ENCODE measurements around the gene SLC6A17. TPM values are rescaled to one million over a fixed set of nuclear protein-coding genes. Genes with fewer than 3 reads are reported as not detected.
A peak's percentile ranks its signal among the peaks of the same experiment; 100 is the strongest.

Gene SLC6A17
- total and polyA plus RNA-seq, 2 donors: under 0.01 to 0.30 TPM

DNA sequence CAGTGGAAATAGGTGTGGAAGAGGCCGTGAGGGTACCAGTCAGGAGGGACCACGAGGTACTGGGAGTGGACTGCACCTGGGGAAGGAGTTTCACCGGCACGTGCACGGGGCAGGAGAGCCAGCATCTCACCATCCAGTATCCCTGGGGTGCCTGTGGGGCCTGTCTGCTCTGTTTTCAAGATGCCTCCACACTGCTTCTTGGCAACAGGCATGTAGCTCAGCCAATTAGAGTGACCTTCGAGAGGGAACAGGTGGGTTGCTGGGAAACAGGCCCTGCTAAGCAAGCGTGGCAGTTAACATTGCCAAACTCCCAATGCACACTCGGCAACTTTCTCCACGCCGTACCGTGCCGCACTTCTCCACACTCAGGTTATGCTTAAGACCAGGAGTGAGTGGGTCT lies 77.5 kb downstream of the SLC6A17 start:
- DNase-seq (ENCODE audit: low read depth in 6 of 9, low spot score in 9 of 9): no peak
- Histone ChIP-seq H3K27ac (ENCODE audit: low read depth in 1 of 2, low read length in 1 of 2) (no peak overlapping the region), H3K27me3 (ENCODE audit: control insufficient read depth in 2 of 2, insufficient read depth in 1 of 2, low read length in 1 of 2) (no peaks in the 10 kb centered on the region), H3K9me3 (ENCODE audit: control insufficient read depth in 2 of 2, insufficient read depth in 1 of 2, low read length in 1 of 2) (no peaks in the 10 kb centered on the region), H3K36me3 (ENCODE audit: control insufficient read depth in 2 of 2, insufficient read depth in 2 of 2, low read length in 1 of 2) (peaks cover 0 to 3% of the 10 kb centered on the region in 2 donors), H3K4me3 (ENCODE audit: low read length in 2 of 2) (no peak overlapping the region), H3K4me1 (ENCODE audit: control insufficient read depth in 2 of 2, insufficient read depth in 2 of 2, low read length in 2 of 2) (no peaks in the 10 kb centered on the region)
- WGBS: 93% methylated on average over 12 of the region's 12 CpGs

DNA sequence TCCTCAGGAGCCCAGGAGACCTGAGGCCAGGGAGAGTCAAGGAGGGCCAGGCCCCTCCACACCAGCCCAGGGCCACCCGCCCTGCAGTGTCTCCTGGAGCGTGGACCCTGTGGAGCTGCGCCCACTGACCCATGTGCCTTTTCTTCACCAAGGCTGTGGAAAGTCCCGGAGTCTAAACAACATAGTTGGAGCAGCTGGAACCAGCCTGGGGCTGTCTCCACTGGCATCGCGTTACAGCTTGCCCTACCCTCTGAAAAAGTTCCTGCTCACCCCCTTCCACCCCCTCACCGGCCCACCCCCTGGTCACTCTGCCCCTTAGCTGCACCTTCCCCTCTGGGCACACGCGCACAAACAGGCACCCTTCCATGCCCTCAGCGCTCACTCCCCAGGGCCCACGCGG lies 78.1 kb downstream of the SLC6A17 start:
- Histone ChIP-seq H3K36me3 (ENCODE audit: control insufficient read depth in 2 of 2, insufficient read depth in 2 of 2, low read length in 1 of 2) (no peaks in the 10 kb centered on the region), H3K4me1 (ENCODE audit: control insufficient read depth in 2 of 2, insufficient read depth in 2 of 2, low read length in 2 of 2) (no peaks in the 10 kb centered on the region), H3K27me3 (ENCODE audit: control insufficient read depth in 2 of 2, insufficient read depth in 1 of 2, low read length in 1 of 2) (no peaks in the 10 kb centered on the region), H3K27ac (ENCODE audit: low read depth in 1 of 2, low read length in 1 of 2) (no peak overlapping the region), H3K4me3 (ENCODE audit: low read length in 2 of 2) (no peak overlapping the region), H3K9me3 (ENCODE audit: control insufficient read depth in 2 of 2, insufficient read depth in 1 of 2, low read length in 1 of 2) (no peaks in the 10 kb centered on the region)
- WGBS: 96% methylated on average over 12 of the region's 12 CpGs
- no peak for DNase-seq (ENCODE audit: low read depth in 6 of 9, low spot score in 9 of 9)

DNA sequence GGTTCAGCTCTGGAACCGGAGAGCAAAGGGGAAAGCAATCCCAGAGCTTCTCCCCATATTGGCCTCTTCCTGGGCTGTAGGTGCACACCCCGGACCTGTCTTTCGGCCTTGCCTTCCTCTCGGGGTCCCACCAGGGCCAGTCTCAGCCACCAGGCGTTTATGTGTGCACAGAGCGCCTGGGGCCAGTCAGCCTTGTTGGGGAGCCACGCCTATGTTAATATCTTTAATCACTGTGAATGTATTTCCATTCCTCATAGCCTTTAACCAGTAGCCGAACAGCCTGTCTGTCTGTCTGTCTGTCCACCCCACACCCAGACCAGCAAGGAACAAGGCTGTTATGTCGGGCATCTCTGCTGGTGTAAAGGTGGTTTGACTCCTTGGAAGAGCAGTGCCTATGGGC lies 78.6 kb downstream of the SLC6A17 start:
- Histone ChIP-seq H3K27me3 (ENCODE audit: control insufficient read depth in 2 of 2, insufficient read depth in 1 of 2, low read length in 1 of 2) (no peaks in the 10 kb centered on the region), H3K27ac (ENCODE audit: low read depth in 1 of 2, low read length in 1 of 2) (peak overlapping the region; percentile 15 to 32), H3K9me3 (ENCODE audit: control insufficient read depth in 2 of 2, insufficient read depth in 1 of 2, low read length in 1 of 2) (no peaks in the 10 kb centered on the region), H3K36me3 (ENCODE audit: control insufficient read depth in 2 of 2, insufficient read depth in 2 of 2, low read length in 1 of 2) (no peaks in the 10 kb centered on the region), H3K4me1 (ENCODE audit: control insufficient read depth in 2 of 2, insufficient read depth in 2 of 2, low read length in 2 of 2) (no peaks in the 10 kb centered on the region), H3K4me3 (ENCODE audit: low read length in 2 of 2) (no peak overlapping the region)
- DNase-seq (ENCODE audit: low read depth in 6 of 9, low spot score in 9 of 9): no peak
- 94% methylated on average over 9 of the region's 9 CpGs for WGBS

DNA sequence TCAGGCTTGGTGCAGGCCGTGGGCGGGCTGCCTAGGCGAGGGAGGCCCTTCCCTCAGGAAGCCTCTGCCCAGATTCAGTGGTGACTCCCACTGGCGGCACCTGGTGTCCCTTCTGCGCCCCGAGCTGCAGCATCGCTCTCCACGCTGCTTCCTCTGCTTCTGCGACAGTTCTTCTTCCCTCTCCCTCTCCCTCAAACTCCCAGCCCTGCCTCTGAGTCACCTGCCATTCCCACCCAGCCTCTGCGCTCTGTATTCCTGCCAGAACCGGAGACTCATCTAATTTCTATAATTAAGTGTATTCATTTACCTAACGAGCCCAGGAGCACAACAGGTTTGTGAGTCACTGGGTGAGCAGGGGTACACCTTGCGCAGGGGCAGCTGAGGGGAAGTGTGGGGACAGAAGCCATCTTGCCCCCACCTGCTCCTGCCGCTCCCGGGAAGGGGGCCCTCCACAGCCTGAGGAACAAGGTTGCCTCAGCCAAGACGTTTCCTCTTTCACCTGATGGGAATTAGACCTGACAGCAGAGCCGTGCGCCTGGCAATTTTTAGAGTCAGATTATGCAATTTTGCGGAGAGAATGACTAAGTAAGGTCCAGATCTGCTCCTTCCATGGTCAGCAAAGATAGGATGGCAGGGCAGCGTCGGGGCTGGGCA lies 79.2 kb downstream of the SLC6A17 start:
- no peaks in the 10 kb centered on the region for H3K9me3 ChIP-seq (ENCODE audit: control insufficient read depth in 2 of 2, insufficient read depth in 1 of 2, low read length in 1 of 2)
- H3K4me3 ChIP-seq (ENCODE audit: low read length in 2 of 2): no peak overlapping the region
- 92% methylated on average over 21 of the region's 21 CpGs for WGBS
- H3K36me3 ChIP-seq (ENCODE audit: control insufficient read depth in 2 of 2, insufficient read depth in 2 of 2, low read length in 1 of 2): no peaks in the 10 kb centered on the region
- no peak for DNase-seq (ENCODE audit: low read depth in 6 of 9, low spot score in 9 of 9)
- H3K4me1 ChIP-seq (ENCODE audit: control insufficient read depth in 2 of 2, insufficient read depth in 2 of 2, low read length in 2 of 2): peaks cover 0 to under 1% of the 10 kb centered on the region in 2 donors
- no peaks in the 10 kb centered on the region for H3K27me3 ChIP-seq (ENCODE audit: control insufficient read depth in 2 of 2, insufficient read depth in 1 of 2, low read length in 1 of 2)
- H3K27ac ChIP-seq (ENCODE audit: low read depth in 1 of 2, low read length in 1 of 2): peak overlapping the region in 1 of 2 donors; percentile 21

DNA sequence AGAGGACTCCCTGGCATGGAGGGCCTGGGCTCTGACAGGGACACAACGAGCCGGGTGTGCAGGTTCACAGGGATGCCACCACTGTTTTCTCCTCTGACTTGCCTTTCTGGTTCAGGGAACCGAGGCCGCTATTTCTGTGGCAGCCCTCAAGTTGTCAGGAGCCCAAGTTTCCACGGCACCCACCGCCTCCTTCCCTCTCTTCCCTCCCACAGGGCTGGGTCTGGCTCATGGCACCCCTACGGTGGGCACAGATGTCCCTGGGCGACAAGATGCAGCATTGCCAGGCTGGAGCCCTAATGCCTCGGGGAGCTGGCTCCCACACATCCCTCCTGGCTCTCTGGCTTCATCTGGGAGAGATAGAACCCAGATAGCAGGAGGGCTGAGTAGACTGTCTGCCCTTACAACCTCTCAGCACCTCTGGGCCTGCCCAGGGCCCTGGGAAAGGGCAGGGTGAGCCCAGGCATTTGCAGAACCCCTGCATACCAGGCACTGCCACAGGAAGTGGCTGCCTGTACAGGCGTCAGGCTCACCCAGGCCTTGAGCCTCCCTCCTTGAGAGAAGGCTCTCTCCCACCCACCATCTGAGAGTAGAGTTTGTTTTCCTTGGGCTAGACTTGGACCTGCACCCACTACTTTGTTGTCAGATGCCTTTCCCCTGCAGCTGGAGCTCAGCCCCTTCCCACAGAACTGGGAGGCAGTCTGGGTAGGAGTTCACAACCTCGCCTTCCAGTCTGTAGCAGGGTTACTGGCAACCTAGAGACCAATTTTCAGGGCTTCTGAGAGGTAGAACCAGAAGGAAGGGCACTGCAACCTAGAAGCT lies 80.3 kb downstream of the SLC6A17 start:
- Histone ChIP-seq H3K9me3 (ENCODE audit: control insufficient read depth in 2 of 2, insufficient read depth in 1 of 2, low read length in 1 of 2) (no peaks in the 10 kb centered on the region), H3K4me1 (ENCODE audit: control insufficient read depth in 2 of 2, insufficient read depth in 2 of 2, low read length in 2 of 2) (peaks cover 0 to 3% of the 10 kb centered on the region in 2 donors), H3K27me3 (ENCODE audit: control insufficient read depth in 2 of 2, insufficient read depth in 1 of 2, low read length in 1 of 2) (no peaks in the 10 kb centered on the region), H3K4me3 (ENCODE audit: low read length in 2 of 2) (no peak overlapping the region), H3K36me3 (ENCODE audit: control insufficient read depth in 2 of 2, insufficient read depth in 2 of 2, low read length in 1 of 2) (no peaks in the 10 kb centered on the region), H3K27ac (ENCODE audit: low read depth in 1 of 2, low read length in 1 of 2) (no peak overlapping the region)
- no peak for DNase-seq (ENCODE audit: low read depth in 6 of 9, low spot score in 9 of 9)
- 92% methylated on average over 11 of the region's 11 CpGs for WGBS

DNA sequence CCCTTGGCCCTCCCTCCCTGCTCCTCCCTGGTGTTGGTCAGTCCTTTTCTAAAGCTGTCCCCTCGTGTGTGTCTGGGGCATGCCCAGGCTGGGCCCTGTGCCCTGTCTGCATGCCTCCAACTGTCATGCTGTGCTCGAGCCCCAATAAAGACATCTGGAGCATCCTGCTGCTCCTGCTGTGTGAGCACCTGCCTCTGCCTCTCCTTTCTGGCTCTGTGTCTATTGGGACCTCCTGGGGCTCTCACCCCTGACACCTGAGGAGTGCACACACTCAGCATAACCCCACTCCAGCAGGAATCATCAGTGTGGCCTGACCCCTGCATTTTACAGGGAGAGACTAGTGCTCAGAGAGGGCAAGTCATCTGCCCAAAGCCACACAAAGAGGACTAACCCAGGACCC lies 83.6 kb downstream of the SLC6A17 start:
- Histone ChIP-seq H3K36me3 (ENCODE audit: control insufficient read depth in 2 of 2, insufficient read depth in 2 of 2, low read length in 1 of 2) (no peaks in the 10 kb centered on the region), H3K27me3 (ENCODE audit: control insufficient read depth in 2 of 2, insufficient read depth in 1 of 2, low read length in 1 of 2) (no peaks in the 10 kb centered on the region), H3K9me3 (ENCODE audit: control insufficient read depth in 2 of 2, insufficient read depth in 1 of 2, low read length in 1 of 2) (no peaks in the 10 kb centered on the region), H3K27ac (ENCODE audit: low read depth in 1 of 2, low read length in 1 of 2) (no peak overlapping the region), H3K4me3 (ENCODE audit: low read length in 2 of 2) (no peak overlapping the region), H3K4me1 (ENCODE audit: control insufficient read depth in 2 of 2, insufficient read depth in 2 of 2, low read length in 2 of 2) (peaks cover 0 to 5% of the 10 kb centered on the region in 2 donors)
- 95% methylated on average over 2 of the region's 2 CpGs for WGBS
- DNase-seq (ENCODE audit: low read depth in 6 of 9, low spot score in 9 of 9): no peak

DNA sequence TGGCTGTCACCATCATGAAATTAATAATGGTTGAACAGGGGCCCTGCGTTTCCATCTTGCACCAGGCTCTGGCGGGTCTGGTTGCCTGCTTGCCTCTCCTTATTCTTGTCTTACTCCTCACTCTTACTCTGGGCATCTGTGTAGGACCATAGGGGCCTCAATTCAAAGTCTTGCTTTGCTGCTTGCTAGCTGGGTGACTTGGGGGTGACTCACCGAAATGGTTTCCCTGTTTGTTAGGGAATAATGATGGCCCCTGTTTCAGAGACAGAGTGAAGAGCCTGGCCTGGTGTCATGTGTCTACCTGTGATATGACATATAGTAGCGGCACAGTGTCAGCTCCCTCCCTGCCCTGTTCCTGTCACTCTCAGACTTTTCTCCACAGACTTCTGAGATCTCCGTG lies 84.4 kb downstream of the SLC6A17 start:
- Histone ChIP-seq H3K4me1 (ENCODE audit: control insufficient read depth in 2 of 2, insufficient read depth in 2 of 2, low read length in 2 of 2) (peaks cover 0 to 5% of the 10 kb centered on the region in 2 donors), H3K27ac (ENCODE audit: low read depth in 1 of 2, low read length in 1 of 2) (no peak overlapping the region), H3K36me3 (ENCODE audit: control insufficient read depth in 2 of 2, insufficient read depth in 2 of 2, low read length in 1 of 2) (no peaks in the 10 kb centered on the region), H3K4me3 (ENCODE audit: low read length in 2 of 2) (no peak overlapping the region), H3K27me3 (ENCODE audit: control insufficient read depth in 2 of 2, insufficient read depth in 1 of 2, low read length in 1 of 2) (no peaks in the 10 kb centered on the region), H3K9me3 (ENCODE audit: control insufficient read depth in 2 of 2, insufficient read depth in 1 of 2, low read length in 1 of 2) (no peaks in the 10 kb centered on the region)
- 97% methylated on average over 5 of the region's 5 CpGs for WGBS
- DNase-seq (ENCODE audit: low read depth in 6 of 9, low spot score in 9 of 9): no peak

DNA sequence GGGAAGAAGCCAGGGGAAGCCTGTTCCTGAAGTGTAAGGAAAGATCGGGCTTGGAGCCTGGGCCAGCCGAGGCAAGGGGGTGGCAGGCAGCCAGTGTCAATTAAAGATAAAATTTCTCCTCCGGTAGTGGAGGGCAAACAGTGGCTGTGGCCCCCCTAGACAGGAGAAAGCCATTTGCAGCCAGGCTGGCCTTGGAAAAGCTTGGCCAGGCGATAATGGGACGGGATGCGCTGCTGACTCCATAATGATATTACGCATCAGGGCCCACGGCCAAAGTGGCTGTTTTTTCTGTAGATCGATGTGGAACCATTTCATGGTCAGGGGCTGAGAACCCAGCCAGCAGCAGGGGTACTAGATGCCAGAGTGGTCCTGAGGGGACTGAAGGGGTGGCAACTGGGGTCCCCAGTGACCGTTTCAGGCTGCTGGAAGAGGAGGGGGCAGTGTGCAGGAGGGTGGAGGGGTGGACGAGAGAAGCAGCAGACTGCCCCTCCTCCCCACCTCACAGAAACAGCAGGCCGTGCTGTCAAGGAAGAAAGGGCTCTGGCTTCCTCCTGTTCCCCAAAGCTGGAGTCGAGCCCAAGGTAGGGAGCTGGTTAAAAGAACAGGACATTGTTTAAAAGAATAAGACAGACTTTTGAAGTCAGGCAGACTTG lies 85.0 kb downstream of the SLC6A17 start:
- no peak for DNase-seq (ENCODE audit: low read depth in 6 of 9, low spot score in 9 of 9)

More for the DNA sequence above, 85.0 kb downstream of the SLC6A17 start:
- H3K27ac ChIP-seq (ENCODE audit: low read depth in 1 of 2, low read length in 1 of 2): peak overlapping the region in 1 of 2 donors; percentile 55
- WGBS: 91% methylated on average over 13 of the region's 13 CpGs
- no peak overlapping the region for H3K4me3 ChIP-seq (ENCODE audit: low read length in 2 of 2)
- peaks cover 0 to 5% of the 10 kb centered on the region in 2 donors for H3K4me1 ChIP-seq (ENCODE audit: control insufficient read depth in 2 of 2, insufficient read depth in 2 of 2, low read length in 2 of 2)
- no peaks in the 10 kb centered on the region for H3K36me3 ChIP-seq (ENCODE audit: control insufficient read depth in 2 of 2, insufficient read depth in 2 of 2, low read length in 1 of 2)
- peaks cover 0 to 2% of the 10 kb centered on the region in 2 donors for H3K27me3 ChIP-seq (ENCODE audit: control insufficient read depth in 2 of 2, insufficient read depth in 1 of 2, low read length in 1 of 2)
- H3K9me3 ChIP-seq (ENCODE audit: control insufficient read depth in 2 of 2, insufficient read depth in 1 of 2, low read length in 1 of 2): no peaks in the 10 kb centered on the region

Measured in thymus (tissue), 11 donors.